C4-2B (cell line): ENCODE measurements around the gene ZCCHC18.
"Not testable (repeated sequence)": the region's sequence is repeated elsewhere in the genome, so short reads cannot be mapped to it uniquely, and the experiment has no call there.

Source experiments
- CTCF ChIP-seq: fragments of 450-650 bp; conservative IDR thresholded peaks from 2 replicates; pipeline ENCODE4 v1.5.1; 2017; ENCODE audit warnings: mild to moderate bottlenecking
- ZFX ChIP-seq: fragments of 450-650 bp; IDR thresholded peaks from 2 replicates; pipeline ENCODE4 v1.6.1; 2017

DNA sequence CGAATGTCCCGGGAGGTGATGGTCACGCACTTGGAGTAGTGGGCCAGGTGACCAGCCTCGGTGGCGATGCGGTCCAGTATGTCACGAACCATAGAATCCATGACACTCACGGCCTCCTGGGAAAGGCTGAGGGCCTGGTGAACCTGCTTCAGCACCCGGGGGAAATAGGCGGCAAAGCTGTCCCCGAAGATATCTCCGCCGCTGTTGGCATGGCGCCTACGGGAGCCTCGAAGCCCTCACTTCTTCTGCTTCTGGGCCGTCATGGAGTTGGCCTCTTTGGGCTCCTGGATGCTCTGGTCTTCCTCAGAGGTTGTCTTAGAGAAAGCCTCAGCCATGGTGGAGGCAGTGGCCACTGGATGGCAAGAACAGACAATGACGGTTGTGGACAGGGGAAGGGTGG lies 49.7 kb upstream of the ZCCHC18 start:
- TF ChIP-seq CTCF, ZFX: not testable (repeated sequence)
